ENCODE results near the gene SLC39A2. TPM values are rescaled to one million over a fixed set of nuclear protein-coding genes. Genes with fewer than 3 reads are reported as not detected.

The SLC39A2 gene
- total RNA-seq, 3 donors from 2014 or later (not counting 1 experiment from before 2014, with no cell fraction given), result not detected

GRCh38 chr14:21033133-21033698 lies 34.1 kb downstream of the SLC39A2 start:
- H3K27ac ChIP-seq (ENCODE audit: low read length), result no peak overlapping the region
- no peak for DNase-seq
- Mint-ChIP-seq H3K27me3 (ENCODE audit: low read depth in 2 of 2) (peaks cover 21 to 23% of the 10 kb centered on the region in 2 donors), H3K27ac (no peak overlapping the region), H3K4me3 (no peak overlapping the region), H3K36me3 (no peaks in the 10 kb centered on the region), H3K4me1 (no peaks in the 10 kb centered on the region), H3K9me3 (no peaks in the 10 kb centered on the region)
- no peak for ATAC-seq
- H3K4me3 ChIP-seq (ENCODE audit: low read length), result no peak overlapping the region
- TF ChIP-seq CTCF (IDR thresholded peaks at IDR 0.05), result no peak
- no peaks in the 10 kb centered on the region for H3K27me3 ChIP-seq (ENCODE audit: control insufficient read depth, insufficient read depth, low read length)
- no peaks in the 10 kb centered on the region for H3K9me3 ChIP-seq (ENCODE audit: control insufficient read depth, insufficient read depth, low read length)
- intact Hi-C loops (cut with micrococcal nuclease), result no loop called here
- WGBS (ENCODE audit: insufficient coverage), result 90% methylated on average over 4 of the region's 4 CpGs
- no peaks in the 10 kb centered on the region for H3K36me3 ChIP-seq (ENCODE audit: control insufficient read depth, insufficient read depth, low read length)
- H3K4me1 ChIP-seq (ENCODE audit: control insufficient read depth, insufficient read depth, low read length), result no peaks in the 10 kb centered on the region

- H3K4me1 Mint-ChIP-seq, result no peaks in the 10 kb centered on the region
- ATAC-seq (no peak), DNase-seq (no peak)
- no peak within 1 kb of the TSS for H3K4me3 Mint-ChIP-seq
- H3K27me3 Mint-ChIP-seq (ENCODE audit: low read depth in 2 of 2), result peaks cover 27 to 30% of the 10 kb centered on the region in 2 donors
- H3K4me1 ChIP-seq (ENCODE audit: control insufficient read depth, insufficient read depth, low read length), result no peaks in the 10 kb centered on the region
- H3K36me3 Mint-ChIP-seq, result no peaks in the 10 kb centered on the region
- no peaks in the 10 kb centered on the region for H3K9me3 Mint-ChIP-seq
- no peak within 1 kb of the TSS for H3K27ac ChIP-seq (ENCODE audit: low read length)
- H3K4me3 ChIP-seq (ENCODE audit: low read length), result no peak within 1 kb of the TSS
- no peak within 1 kb of the TSS for H3K27ac Mint-ChIP-seq
- no peak for TF ChIP-seq CTCF (IDR thresholded peaks at IDR 0.05)
- no peaks in the 10 kb centered on the region for H3K36me3 ChIP-seq (ENCODE audit: control insufficient read depth, insufficient read depth, low read length)
- H3K9me3 ChIP-seq (ENCODE audit: control insufficient read depth, insufficient read depth, low read length), result no peaks in the 10 kb centered on the region
- 81% methylated on average over 5 of the region's 5 CpGs for WGBS (ENCODE audit: insufficient coverage)
- H3K27me3 ChIP-seq (ENCODE audit: control insufficient read depth, insufficient read depth, low read length), result no peaks in the 10 kb centered on the region
- intact Hi-C loops (cut with micrococcal nuclease), result no loop called here
Observed at GRCh38 chr14:21034707-21035106, 35.6 kb downstream of the SLC39A2 start, which contains the start of gene RNASE13. RNASE13 (minus strand) TSS chr14:21034807; CDS start chr14:21034288, 519 bp downstream.

- no peaks in the 10 kb centered on the region for H3K27me3 ChIP-seq (ENCODE audit: control insufficient read depth, insufficient read depth, low read length)
- H3K4me3 Mint-ChIP-seq, result no peak overlapping the region
- H3K27ac ChIP-seq (ENCODE audit: low read length), result no peak overlapping the region
- intact Hi-C loops (cut with micrococcal nuclease), result no loop called here
- WGBS (ENCODE audit: insufficient coverage), result 85% methylated on average over 7 of the region's 7 CpGs
- H3K36me3 Mint-ChIP-seq, result no peaks in the 10 kb centered on the region
- DNase-seq (no peak), ATAC-seq (no peak)
- no peaks in the 10 kb centered on the region for H3K4me1 ChIP-seq (ENCODE audit: control insufficient read depth, insufficient read depth, low read length)
- H3K9me3 Mint-ChIP-seq, result no peaks in the 10 kb centered on the region
- H3K27me3 Mint-ChIP-seq (ENCODE audit: low read depth in 2 of 2), result peaks cover 24 to 27% of the 10 kb centered on the region in 2 donors
- H3K4me1 Mint-ChIP-seq, result no peaks in the 10 kb centered on the region
- no peaks in the 10 kb centered on the region for H3K36me3 ChIP-seq (ENCODE audit: control insufficient read depth, insufficient read depth, low read length)
- H3K27ac Mint-ChIP-seq, result no peak overlapping the region
- H3K4me3 ChIP-seq (ENCODE audit: low read length), result no peak overlapping the region
- no peaks in the 10 kb centered on the region for H3K9me3 ChIP-seq (ENCODE audit: control insufficient read depth, insufficient read depth, low read length)
- TF ChIP-seq CTCF (IDR thresholded peaks at IDR 0.05), result no peak
Observed at GRCh38 chr14:21036751-21037150, 37.7 kb downstream of the SLC39A2 start.

GRCh38 chr14:21037156-21037555 lies 38.1 kb downstream of the SLC39A2 start:
- Histone ChIP-seq H3K4me1 (ENCODE audit: control insufficient read depth, insufficient read depth, low read length) (no peaks in the 10 kb centered on the region), H3K9me3 (ENCODE audit: control insufficient read depth, insufficient read depth, low read length) (no peaks in the 10 kb centered on the region), H3K4me3 (ENCODE audit: low read length) (no peak overlapping the region), H3K36me3 (ENCODE audit: control insufficient read depth, insufficient read depth, low read length) (no peaks in the 10 kb centered on the region), H3K27me3 (ENCODE audit: control insufficient read depth, insufficient read depth, low read length) (no peaks in the 10 kb centered on the region), H3K27ac (ENCODE audit: low read length) (no peak overlapping the region)
- Mint-ChIP-seq H3K27me3 (ENCODE audit: low read depth in 2 of 2) (peaks cover 24 to 28% of the 10 kb centered on the region in 2 donors), H3K36me3 (no peaks in the 10 kb centered on the region), H3K4me3 (no peak overlapping the region), H3K4me1 (no peaks in the 10 kb centered on the region), H3K9me3 (no peaks in the 10 kb centered on the region), H3K27ac (no peak overlapping the region)
- intact Hi-C loops (cut with micrococcal nuclease), result no loop called here
- 93% methylated on average over 3 of the region's 3 CpGs for WGBS (ENCODE audit: insufficient coverage)
- TF ChIP-seq CTCF (IDR thresholded peaks at IDR 0.05), result no peak
- no peak for ATAC-seq
- DNase-seq, result no peak
